HepG2 (cell line): Measurements from ENCODE around the gene SPRED2. TPM values are rescaled to one million over a fixed set of nuclear protein-coding genes. Genes with fewer than 3 reads are reported as not detected.

Experiments
- ATAC-seq: fragments of 200-7000 bp; cut with Tn5 transposase; 3 replicates; pipeline ENCODE4 v1.9.1; 2020; ENCODE audit warnings: mild to moderate bottlenecking, moderate library complexity
- BruUV-seq: library from RNA; stranded (reverse); fragments of 400-500 nt; replicated peaks from 2 replicates; lab custom pipeline; 2021; lab: Mats Ljungman, UMichigan
- CTCF ChIA-PET: fragments of 300-600 bp; formaldehyde crosslinking; extraction: SDS; loops from one replicate; lab custom pipeline; 2021; ENCODE audit warnings: low total read pairs, inconsistent platforms, low intra/inter-chr PET ratio; lab: Yijun Ruan, JAX
- POLR2A ChIA-PET: fragments of 350-600 bp; sonication (Branson Sonifier 250); formaldehyde crosslinking; loops from one replicate; lab custom pipeline; 2020; ENCODE audit warnings: antibody characterized with exemption, inconsistent platforms; lab: Yijun Ruan, JAX
- DNase-seq: peaks from one replicate; pipeline ENCODE4 v3.0.0-alpha.2; 2015; ENCODE audit warnings: low spot score
- FAIRE-seq: peaks from 3 replicates; lab custom pipeline; 2011; peaks lifted over from hg19 to GRCh38; lab: Jason Lieb, UNC
- H2AFZ ChIP-seq: one replicate; pipeline ENCODE4 v1.6.1; 2011; ENCODE audit warnings: low read length, inconsistent platforms
- H3K27ac ChIP-seq: fragments of 300-600 bp; 3 replicates; pipeline ENCODE4 v1.8.0; 2011; ENCODE audit warnings: mixed run types, mild to moderate bottlenecking, mixed read lengths, low read length, inconsistent platforms; ENCODE audit not compliant: insufficient read depth; ENCODE audit errors: extremely low read length
- H3K27me3 ChIP-seq, 2 experiments: fragments of 200-600 bp in 1 of 2; 2 replicates in 1 of 2; 3 replicates in 1 of 2; pipeline versions ENCODE4 v1.6.0 to v1.8.0; 2011; ENCODE audit warnings: low read length in 2 of 2, mild to moderate bottlenecking in 2 of 2, moderate library complexity in 2 of 2, inconsistent platforms in 1 of 2; ENCODE audit not compliant: insufficient read depth in 2 of 2, control insufficient read depth in 1 of 2
- H3K36me3 ChIP-seq, 2 experiments: fragments of 200-600 bp in 1 of 2; replicated peaks in 1 of 2; 2 replicates in 1 of 2; 3 replicates in 1 of 2; pipeline versions ENCODE4 v1.5.1 to v1.8.0; 2011; ENCODE audit warnings: low read length in 2 of 2, inconsistent platforms in 1 of 2; ENCODE audit not compliant: insufficient read depth in 2 of 2, control insufficient read depth in 1 of 2
- H3K4me1 ChIP-seq: 2 replicates; pipeline ENCODE4 v1.5.1; 2012; ENCODE audit warnings: low read length, inconsistent platforms; ENCODE audit not compliant: insufficient read depth
- H3K4me2 ChIP-seq: 2 replicates; pipeline ENCODE4 v1.6.0; 2011; ENCODE audit warnings: low read depth, low read length, inconsistent platforms
- H3K4me3 ChIP-seq, 3 experiments: fragments of 200-600 bp in 1 of 3; sonication (generic), shearing (Covaris generic) in 1 of 3; replicated peaks in 1 of 3; 2 replicates each; pipeline ENCODE4 v1.5.1; 2011 to 2016; ENCODE audit warnings: low read length in 3 of 3, inconsistent platforms in 2 of 3, low read depth in 2 of 3, mild to moderate bottlenecking in 2 of 3, control low read depth in 1 of 3, mixed read lengths in 1 of 3; ENCODE audit not compliant: insufficient read depth in 1 of 3
- H3K79me2 ChIP-seq: one replicate; pipeline ENCODE4 v1.6.1; 2011; ENCODE audit warnings: low read length, inconsistent platforms; ENCODE audit not compliant: insufficient read depth
- H3K9ac ChIP-seq: 2 replicates; pipeline ENCODE4 v1.6.0; 2011; ENCODE audit warnings: mild to moderate bottlenecking, low read depth, low read length, inconsistent platforms; ENCODE audit not compliant: insufficient read depth
- H3K9me3 ChIP-seq: 2 replicates; pipeline ENCODE4 v1.5.1; 2012; ENCODE audit warnings: mild to moderate bottlenecking, low read length
- H4K20me1 ChIP-seq: 2 replicates; pipeline ENCODE4 v1.6.0; 2011; ENCODE audit warnings: inconsistent platforms, mild to moderate bottlenecking, low read length, moderate library complexity; ENCODE audit not compliant: insufficient read depth
- EED ChIP-seq: sonication (generic); formaldehyde crosslinking; IDR thresholded peaks from 2 replicates; pipeline ENCODE4 v1.5.0; 2020; ENCODE audit warnings: mild to moderate bottlenecking, missing genetic modification reagents
- FOSL2 ChIP-seq: sonication (generic); formaldehyde crosslinking; IDR thresholded peaks from 2 replicates; pipeline ENCODE4 v1.4.0; 2020; ENCODE audit warnings: missing genetic modification reagents
- NFRKB ChIP-seq: fragments of 450-650 bp; IDR thresholded peaks from 2 replicates; pipeline ENCODE4 v1.6.1; 2017
- RAD51 ChIP-seq: fragments of 450-650 bp; IDR thresholded peaks from 2 replicates; pipeline ENCODE4 v1.6.1; 2016; ENCODE audit warnings: borderline replicate concordance
- SAP130 ChIP-seq: IDR thresholded peaks from 2 replicates; pipeline ENCODE4 v1.6.1; 2016; ENCODE audit warnings: low read depth
- SCMH1 ChIP-seq: sonication (generic); formaldehyde crosslinking; IDR thresholded peaks from 2 replicates; pipeline ENCODE4 v1.9.0; 2021; ENCODE audit warnings: missing genetic modification reagents, mild to moderate bottlenecking, borderline replicate concordance
- YY1 ChIP-seq: IDR thresholded peaks from 2 replicates; pipeline ENCODE4 v1.6.1; 2011; ENCODE audit warnings: low read length, low read depth, moderate library complexity, mild to moderate bottlenecking; ENCODE audit not compliant: insufficient read depth, insufficient replicate concordance
- WGBS: methylation state at CpG from one replicate; pipeline ENCODE4 v1.1.6; 2017; ENCODE audit warnings: low lambda C conversion rate; 5-methylcytosine and 5-hydroxymethylcytosine counted together
- in situ Hi-C: cut with HindIII; loops from 2 replicates; pipeline ENCODE4 v1.10.0; 2017; ENCODE audit warnings: low pct_unique_long_range_greater_than_20kb; ENCODE audit not compliant: extremely low pct_ligation_motif_present
- intact Hi-C: fragments of 100-400 bp; cut with micrococcal nuclease; formaldehyde crosslinking; loops from one replicate; pipeline ENCODE4 v1.10.0; 2022; ENCODE audit not compliant: unreplicated experiment
- polyA plus RNA-seq, 8 experiments: library from polyadenylated mRNA; depleted of rRNA in 3 of 8; stranded (reverse) in 7 of 8; unstranded in 1 of 8; fragments of >200 nt; fragmentation: Illumina TruSeq in 4 of 8; extraction: Trizol in 4 of 8; gene quantifications; 2 replicates each; pipeline versions ENCODE4 v1.2.1 to v1.2.3, GENCODE V29; 2011 to 2016; ENCODE audit warnings: low read depth in 4 of 8, missing spikeins in 1 of 8, mixed read lengths in 1 of 8; ENCODE audit not compliant: insufficient read depth in 1 of 8
- total RNA-seq, 5 experiments: library from RNA; depleted of rRNA; stranded (reverse); fragments of >200 nt; fragmentation: Illumina TruSeq; extraction: Trizol; gene quantifications; 2 replicates each; pipeline ENCODE4 v1.2.3, GENCODE V29; 2016; ENCODE audit warnings: low read depth in 1 of 5
- TF ChIP-seq, protein P1 (sequence below): IDR thresholded peaks from 2 replicates; pipeline ENCODE4 v1.6.1; 2016; ENCODE audit warnings: low read depth, borderline replicate concordance
- TF ChIP-seq, protein P2 (sequence below): sonication (generic); formaldehyde crosslinking; IDR thresholded peaks from 2 replicates; pipeline ENCODE4 v1.5.0; 2020; ENCODE audit warnings: missing genetic modification reagents, mild to moderate bottlenecking, borderline replicate concordance

SPRED2 gene
- total and polyA plus RNA-seq, 2 of the 13 experiments (the other 11 are each of a cell fraction or from before 2014, with no cell fraction given) = 13.0 to 37.0 TPM

DNA sequence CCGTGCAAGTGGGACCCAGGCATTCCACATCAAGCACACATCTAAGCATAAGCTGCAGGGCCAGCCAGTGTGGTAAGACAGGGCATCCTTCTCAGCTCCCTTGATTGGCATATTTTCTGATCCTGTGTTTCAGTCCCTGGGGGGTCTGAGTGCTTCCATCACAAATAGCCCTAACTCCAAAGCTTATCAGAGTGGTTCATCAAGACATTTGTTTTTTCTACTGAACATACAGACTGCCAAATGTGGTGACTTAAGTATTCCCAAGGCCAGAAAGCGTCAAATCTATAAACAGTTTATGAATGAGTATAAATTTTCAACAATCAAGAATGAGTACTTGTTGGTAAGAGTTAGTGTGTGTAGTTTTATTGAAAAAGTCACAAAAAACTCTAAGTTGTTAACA is 18.8 kb downstream of the SPRED2 start:
- intact Hi-C loops (no loop called here), in situ Hi-C loops (no loop called here)
- Histone ChIP-seq H3K27ac (no peak overlapping the region), H3K4me1 (peaks cover 67% of the 10 kb centered on the region), H2AFZ (no peak overlapping the region), H3K4me3 (no peak overlapping the region), H3K9ac (no peak overlapping the region), H4K20me1 (peaks cover 95% of the 10 kb centered on the region), H3K27me3 (no peaks in the 10 kb centered on the region), H3K4me2 (no peak overlapping the region), H3K9me3 (no peaks in the 10 kb centered on the region), H3K79me2 (peaks cover 96% of the 10 kb centered on the region), H3K36me3 (peaks cover 6 to 10% of the 10 kb centered on the region in 2 experiments; a peak in 3 of 5 replicates)
- BruUV-seq = no TSS peak
- 98% methylated on average over 2 of the region's 2 CpGs for WGBS
- TF ChIP-seq EED (CRISPR knock-in tag) (no peak), RAD51 (no peak), NFRKB (no peak), SAP130 (no peak), YY1 (no peak), FOSL2 (CRISPR knock-in tag) (no peak), SCMH1 (CRISPR knock-in tag) (no peak)
- TF ChIP-seq, protein P1, sequence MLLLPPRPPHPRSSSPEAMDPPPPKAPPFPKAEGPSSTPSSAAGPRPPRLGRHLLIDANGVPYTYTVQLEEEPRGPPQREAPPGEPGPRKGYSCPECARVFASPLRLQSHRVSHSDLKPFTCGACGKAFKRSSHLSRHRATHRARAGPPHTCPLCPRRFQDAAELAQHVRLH (CRISPR knock-in tag) = no peak
- TF ChIP-seq, protein P2, sequence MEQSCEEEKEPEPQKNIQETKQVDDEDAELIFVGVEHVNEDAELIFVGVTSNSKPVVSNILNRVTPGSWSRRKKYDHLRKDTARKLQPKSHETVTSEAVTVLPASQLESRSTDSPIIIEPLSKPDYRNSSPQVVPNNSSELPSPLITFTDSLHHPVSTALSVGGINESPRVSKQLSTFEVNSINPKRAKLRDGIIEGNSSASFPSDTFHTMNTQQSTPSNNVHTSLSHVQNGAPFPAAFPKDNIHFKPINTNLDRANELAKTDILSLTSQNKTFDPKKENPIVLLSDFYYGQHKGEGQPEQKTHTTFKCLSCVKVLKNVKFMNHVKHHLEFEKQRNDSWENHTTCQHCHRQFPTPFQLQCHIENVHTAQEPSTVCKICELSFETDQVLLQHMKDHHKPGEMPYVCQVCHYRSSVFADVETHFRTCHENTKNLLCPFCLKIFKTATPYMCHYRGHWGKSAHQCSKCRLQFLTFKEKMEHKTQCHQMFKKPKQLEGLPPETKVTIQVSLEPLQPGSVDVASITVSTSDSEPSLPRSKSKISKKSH (CRISPR knock-in tag) = no peak
- ATAC-seq (no peak), FAIRE-seq (no peak), DNase-seq (no peak)
- ChIA-PET POLR2A (interaction anchor here (0.7 to 1.3 kb wide), 2 partner anchors 24 to 112 kb away, joined by 3 to 4 read pairs; no protein-coding TSS in a partner anchor), CTCF (no interaction called here)
